H1 (cell line): ENCODE data around the gene RAB11FIP3.

ENCODE experiments used
- POLR2A ChIP-seq, 2 experiments: IDR thresholded peaks; 1 replicate in 1 of 2; 2 replicates in 1 of 2; pipeline ENCODE4 v1.6.1; 2011; ENCODE audit warnings: low read depth in 2 of 2, low read length in 2 of 2, mild to moderate bottlenecking in 2 of 2; ENCODE audit errors: control extremely low read depth in 1 of 2
- TF ChIP-seq, protein P1 (sequence below), 3 experiments: IDR thresholded peaks; 1 replicate in 2 of 3; 2 replicates in 1 of 3; pipeline versions ENCODE4 v1.5.1 to v1.6.1; 2011; ENCODE audit warnings: low read length in 3 of 3, mild to moderate bottlenecking in 3 of 3, inconsistent platforms in 2 of 3, low read depth in 1 of 3, moderate library complexity in 1 of 3; ENCODE audit not compliant: insufficient read depth in 1 of 3; ENCODE audit errors: control extremely low read depth in 1 of 3

DNA sequence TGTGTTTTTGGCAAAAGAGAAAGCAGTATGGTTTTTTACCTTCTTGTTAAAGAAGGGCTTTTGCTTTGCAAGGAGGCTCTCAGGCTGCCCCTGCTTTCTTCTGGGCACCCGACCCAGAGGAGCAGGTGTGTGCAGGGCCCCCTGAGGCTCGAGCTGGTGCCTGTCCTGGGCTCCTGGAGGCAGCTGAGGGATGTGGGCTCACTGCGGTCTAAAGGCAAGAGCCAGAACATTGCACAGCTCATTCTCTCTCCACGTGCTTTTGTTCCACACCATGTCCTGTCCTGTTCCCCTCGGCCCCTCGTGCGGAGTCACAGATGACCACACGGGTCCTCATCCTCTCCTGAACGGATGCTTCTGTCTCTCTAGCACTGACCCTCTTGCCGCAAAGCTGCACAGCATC is 65.3 kb downstream of the RAB11FIP3 start:
- no peak for TF ChIP-seq POLR2A (IDR thresholded peaks at IDR 0.05; ENCODE audit: control extremely low read depth in 1 of 2, low read depth in 2 of 2, low read length in 2 of 2)
- TF ChIP-seq, protein P1, sequence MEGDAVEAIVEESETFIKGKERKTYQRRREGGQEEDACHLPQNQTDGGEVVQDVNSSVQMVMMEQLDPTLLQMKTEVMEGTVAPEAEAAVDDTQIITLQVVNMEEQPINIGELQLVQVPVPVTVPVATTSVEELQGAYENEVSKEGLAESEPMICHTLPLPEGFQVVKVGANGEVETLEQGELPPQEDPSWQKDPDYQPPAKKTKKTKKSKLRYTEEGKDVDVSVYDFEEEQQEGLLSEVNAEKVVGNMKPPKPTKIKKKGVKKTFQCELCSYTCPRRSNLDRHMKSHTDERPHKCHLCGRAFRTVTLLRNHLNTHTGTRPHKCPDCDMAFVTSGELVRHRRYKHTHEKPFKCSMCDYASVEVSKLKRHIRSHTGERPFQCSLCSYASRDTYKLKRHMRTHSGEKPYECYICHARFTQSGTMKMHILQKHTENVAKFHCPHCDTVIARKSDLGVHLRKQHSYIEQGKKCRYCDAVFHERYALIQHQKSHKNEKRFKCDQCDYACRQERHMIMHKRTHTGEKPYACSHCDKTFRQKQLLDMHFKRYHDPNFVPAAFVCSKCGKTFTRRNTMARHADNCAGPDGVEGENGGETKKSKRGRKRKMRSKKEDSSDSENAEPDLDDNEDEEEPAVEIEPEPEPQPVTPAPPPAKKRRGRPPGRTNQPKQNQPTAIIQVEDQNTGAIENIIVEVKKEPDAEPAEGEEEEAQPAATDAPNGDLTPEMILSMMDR (IDR thresholded peaks at IDR 0.05; ENCODE audit: control extremely low read depth in 1 of 3, insufficient read depth in 1 of 3, low read depth in 1 of 3, low read length in 3 of 3), result no peak
